GM12892 (cell line): ENCODE data around the gene PHACTR3.

ENCODE experiments used
- DNase-seq: peaks from one replicate; pipeline ENCODE4 v3.0.0; 2011; ENCODE audit not compliant: insufficient read length
- FAIRE-seq: peaks from 2 replicates; lab custom pipeline; 2011; peaks lifted over from hg19 to GRCh38; lab: Jason Lieb, UNC
- POLR2A ChIP-seq: IDR thresholded peaks from 2 replicates; pipeline ENCODE4 v1.6.1; 2011; ENCODE audit warnings: low read depth, low read length, control low read depth
- POLR2AphosphoS5 ChIP-seq: IDR thresholded peaks from 2 replicates; pipeline ENCODE4 v1.6.1; 2011; ENCODE audit warnings: low read depth, low read length, control low read depth
- TAF1 ChIP-seq: IDR thresholded peaks from 2 replicates; pipeline ENCODE4 v1.6.1; 2011; ENCODE audit warnings: low read depth, mild to moderate bottlenecking, control low read depth, low read length, borderline replicate concordance

Gene PHACTR3

GRCh38 chr20:59631751-59632540, 27.6 kb downstream of the PHACTR3 start:
- DNase-seq = no peak
- no peak for TF ChIP-seq POLR2A
- no peak for TF ChIP-seq POLR2AphosphoS5
- TF ChIP-seq TAF1 = no peak
- no peak for FAIRE-seq

GRCh38 chr20:59632541-59633113, 28.3 kb downstream of the PHACTR3 start:
- no peak for FAIRE-seq
- TF ChIP-seq POLR2A (no peak), TAF1 (no peak), POLR2AphosphoS5 (no peak)
- no peak for DNase-seq

GRCh38 chr20:59633656-59634251, 29.4 kb downstream of the PHACTR3 start:
- TF ChIP-seq POLR2AphosphoS5 (no peak), POLR2A (no peak), TAF1 (no peak)
- FAIRE-seq (no peak), DNase-seq (no peak)

GRCh38 chr20:59634435-59635005, 30.2 kb downstream of the PHACTR3 start:
- FAIRE-seq = no peak
- no peak for DNase-seq
- TF ChIP-seq TAF1 (no peak), POLR2A (no peak), POLR2AphosphoS5 (no peak)

- FAIRE-seq = no peak
- no peak for DNase-seq
- TF ChIP-seq POLR2A (no peak), TAF1 (no peak), POLR2AphosphoS5 (no peak)
Observed at GRCh38 chr20:59636766-59637370, 32.5 kb downstream of the PHACTR3 start.

- TF ChIP-seq TAF1 (no peak), POLR2AphosphoS5 (no peak), POLR2A (no peak)
- FAIRE-seq (no peak), DNase-seq (no peak)
Observed at GRCh38 chr20:59640267-59640666, 35.9 kb downstream of the PHACTR3 start.

GRCh38 chr20:59643615-59644061, 39.3 kb downstream of the PHACTR3 start:
- DNase-seq = no peak
- no peak for FAIRE-seq
- no peak for TF ChIP-seq TAF1

- no peak for DNase-seq
- TF ChIP-seq POLR2A = no peak
- TF ChIP-seq TAF1 = no peak
- TF ChIP-seq POLR2AphosphoS5 = no peak
- no peak for FAIRE-seq
Observed at GRCh38 chr20:59644371-59644939, 40.1 kb downstream of the PHACTR3 start.

GRCh38 chr20:59645271-59645670, 40.9 kb downstream of the PHACTR3 start:
- no peak for FAIRE-seq
- no peak for DNase-seq
- TF ChIP-seq TAF1 = no peak
- no peak for TF ChIP-seq POLR2A
- TF ChIP-seq POLR2AphosphoS5 = no peak

GRCh38 chr20:59645761-59646171, 41.4 kb downstream of the PHACTR3 start:
- FAIRE-seq = no peak
- TF ChIP-seq POLR2A = no peak
- no peak for TF ChIP-seq TAF1
- TF ChIP-seq POLR2AphosphoS5 = no peak
- no peak for DNase-seq

- FAIRE-seq = no peak
- TF ChIP-seq POLR2AphosphoS5 (no peak), TAF1 (no peak), POLR2A (no peak)
- no peak for DNase-seq
Observed at GRCh38 chr20:59646487-59646886, 42.1 kb downstream of the PHACTR3 start.

- FAIRE-seq = no peak
- TF ChIP-seq POLR2A = no peak
- no peak for TF ChIP-seq POLR2AphosphoS5
- TF ChIP-seq TAF1 = no peak
- no peak for DNase-seq
Observed at GRCh38 chr20:59647271-59647670, 42.9 kb downstream of the PHACTR3 start.
